ENCODE data around the gene GTF2F2. TPM values are rescaled to one million over a fixed set of nuclear protein-coding genes. Genes with fewer than 3 reads are reported as not detected.

GTF2F2 gene
- total and polyA plus RNA-seq, 3 donors from 2014 or later = 19.0 to 29.9 (median 28.1) TPM

- WGBS, 2 donors = 69 to 81% methylated on average over 1 of the region's 1 CpG
- TF ChIP-seq CTCF (IDR thresholded peaks at IDR 0.05) (no peak), POLR2A (IDR thresholded peaks at IDR 0.05) (no peak)
- Histone ChIP-seq H3K27me3 (no peaks in the 10 kb centered on the region), H3K36me3 (ENCODE audit: low read depth, missing control alignments) (no peaks in the 10 kb centered on the region), H3K4me1 (peaks cover 4% of the 10 kb centered on the region), H3K4me3 (no peak overlapping the region), H3K27ac (no peak overlapping the region), H3K9me3 (no peaks in the 10 kb centered on the region)
- no peak for DNase-seq
- intact Hi-C loops (cut with DNase I; ENCODE audit: low total_unique reads) = no loop called here
Measured at GRCh38 chr13:45191874-45192273, 71.6 kb downstream of the GTF2F2 start.

- Histone ChIP-seq H3K4me3 (no peak overlapping the region), H3K4me1 (peaks cover 8% of the 10 kb centered on the region), H3K27me3 (no peaks in the 10 kb centered on the region), H3K36me3 (ENCODE audit: low read depth, missing control alignments) (no peaks in the 10 kb centered on the region), H3K9me3 (no peaks in the 10 kb centered on the region), H3K27ac (no peak overlapping the region)
- intact Hi-C loops (cut with DNase I; ENCODE audit: low total_unique reads) = no loop called here
- no peak for TF ChIP-seq POLR2A (IDR thresholded peaks at IDR 0.05)
- TF ChIP-seq CTCF (IDR thresholded peaks at IDR 0.05) = no peak
- 64 to 69% methylated on average over 15 of the region's 15 CpGs for WGBS, 2 donors
- DNase-seq = peak; percentile 50
Measured at GRCh38 chr13:45194081-45194939, 74.0 kb downstream of the GTF2F2 start.

GRCh38 chr13:45195421-45195820 lies 75.1 kb downstream of the GTF2F2 start:
- DNase-seq = no peak
- WGBS, 2 donors = 89 to 91% methylated on average over 1 of the region's 1 CpG
- no peaks in the 10 kb centered on the region for H3K9me3 ChIP-seq
- no peak overlapping the region for H3K27ac ChIP-seq
- peaks cover 8% of the 10 kb centered on the region for H3K4me1 ChIP-seq
- no peak overlapping the region for H3K4me3 ChIP-seq
- TF ChIP-seq POLR2A (IDR thresholded peaks at IDR 0.05) = no peak
- no peak for TF ChIP-seq CTCF (IDR thresholded peaks at IDR 0.05)
- no peaks in the 10 kb centered on the region for H3K27me3 ChIP-seq
- intact Hi-C loops (cut with DNase I; ENCODE audit: low total_unique reads) = no loop called here
- no peaks in the 10 kb centered on the region for H3K36me3 ChIP-seq (ENCODE audit: low read depth, missing control alignments)

GRCh38 chr13:45196096-45196495 lies 75.8 kb downstream of the GTF2F2 start:
- Histone ChIP-seq H3K27me3 (no peaks in the 10 kb centered on the region), H3K9me3 (no peaks in the 10 kb centered on the region), H3K4me1 (peaks cover 8% of the 10 kb centered on the region), H3K36me3 (ENCODE audit: low read depth, missing control alignments) (no peaks in the 10 kb centered on the region), H3K4me3 (no peak overlapping the region), H3K27ac (no peak overlapping the region)
- no peak for TF ChIP-seq CTCF (IDR thresholded peaks at IDR 0.05)
- TF ChIP-seq POLR2A (IDR thresholded peaks at IDR 0.05) = no peak
- DNase-seq = no peak
- 27 to 42% methylated on average over 3 of the region's 3 CpGs for WGBS, 2 donors
- intact Hi-C loops (cut with DNase I; ENCODE audit: low total_unique reads) = no loop called here

GRCh38 chr13:45196622-45197021 lies 76.3 kb downstream of the GTF2F2 start:
- Histone ChIP-seq H3K4me1 (peaks cover 8% of the 10 kb centered on the region), H3K9me3 (no peaks in the 10 kb centered on the region), H3K27me3 (no peaks in the 10 kb centered on the region), H3K4me3 (no peak overlapping the region), H3K27ac (no peak overlapping the region), H3K36me3 (ENCODE audit: low read depth, missing control alignments) (no peaks in the 10 kb centered on the region)
- intact Hi-C loops (cut with DNase I; ENCODE audit: low total_unique reads) = no loop called here
- no peak for DNase-seq
- 40 to 50% methylated on average over 1 of the region's 1 CpG for WGBS, 2 donors
- no peak for TF ChIP-seq POLR2A (IDR thresholded peaks at IDR 0.05)

Data from testis (tissue), 3 donors.